GM19372 (cell line): ENCODE data around the gene NUTM2B.
"Not testable (repeated sequence)": the region's sequence is repeated elsewhere in the genome, so short reads cannot be mapped to it uniquely, and the experiment has no call there.

Experiments
- ATAC-seq: cut with Tn5 transposase; IDR thresholded peaks from one replicate; pipeline ENCODE4 v1.9.1; 2021; ENCODE audit warnings: mild to moderate bottlenecking, low read depth, moderate library complexity; ENCODE audit not compliant: unreplicated experiment

The NUTM2B gene

GRCh38 chr10:79702927-79703326, at the start of gene NUTM2B:
Gene NUTM2B, plus strand, starts transcription at chr10:79703227. Its CDS starts 383 bp downstream, at chr10:79703610.
- ATAC-seq = not testable (repeated sequence)

GRCh38 chr10:79663287-79663686, 39.7 kb upstream of the NUTM2B start:
- ATAC-seq = not testable (repeated sequence)

GRCh38 chr10:79664686-79665085, 38.3 kb upstream of the NUTM2B start:
- ATAC-seq = not testable (repeated sequence)

- ATAC-seq = not testable (repeated sequence)
Measured at GRCh38 chr10:79669248-79669788, 33.7 kb upstream of the NUTM2B start.

- ATAC-seq = not testable (repeated sequence)
Measured at GRCh38 chr10:79674878-79675277, 28.1 kb upstream of the NUTM2B start.

- not testable (repeated sequence) for ATAC-seq
Measured at GRCh38 chr10:79683026-79683883, 19.8 kb upstream of the NUTM2B start.

- not testable (repeated sequence) for ATAC-seq
Measured at GRCh38 chr10:79683884-79684720, 18.9 kb upstream of the NUTM2B start.

- peak; percentile 100 for ATAC-seq
Measured at GRCh38 chr10:79685044-79685685, 17.9 kb upstream of the NUTM2B start.

- ATAC-seq = not testable (repeated sequence)
Measured at GRCh38 chr10:79686595-79686994, 16.4 kb upstream of the NUTM2B start.

- ATAC-seq = not testable (repeated sequence)
Measured at GRCh38 chr10:79687406-79688150, 15.4 kb upstream of the NUTM2B start.

GRCh38 chr10:79688798-79689197, 14.2 kb upstream of the NUTM2B start:
- not testable (repeated sequence) for ATAC-seq

- not testable (repeated sequence) for ATAC-seq
Measured at GRCh38 chr10:79696596-79696995, 6.4 kb upstream of the NUTM2B start.

- ATAC-seq = not testable (repeated sequence)
Measured at GRCh38 chr10:79697141-79697540, 5.9 kb upstream of the NUTM2B start.

GRCh38 chr10:79700381-79700944, 2.6 kb upstream of the NUTM2B start:
- not testable (repeated sequence) for ATAC-seq

- ATAC-seq = not testable (repeated sequence)
Measured at GRCh38 chr10:79707017-79707416, 4.0 kb downstream of the NUTM2B start.

GRCh38 chr10:79714976-79715375, 11.9 kb downstream of the NUTM2B start:
- ATAC-seq = not testable (repeated sequence)

GRCh38 chr10:79716917-79717579, 14.0 kb downstream of the NUTM2B start:
- ATAC-seq = not testable (repeated sequence)

GRCh38 chr10:79720000-79720399, 17.0 kb downstream of the NUTM2B start:
- ATAC-seq = not testable (repeated sequence)

GRCh38 chr10:79726620-79727019, 23.6 kb downstream of the NUTM2B start:
- not testable (repeated sequence) for ATAC-seq
